HG02571 (cell line): ENCODE data around the gene MAL.
"Not testable (repeated sequence)": the region's sequence is repeated elsewhere in the genome, so short reads cannot be mapped to it uniquely, and the experiment has no call there.

Source experiments
- ATAC-seq: cut with Tn5 transposase; IDR thresholded peaks from one replicate; pipeline ENCODE4 v1.9.1; 2021; ENCODE audit warnings: mild to moderate bottlenecking, moderate library complexity; ENCODE audit not compliant: unreplicated experiment

MAL gene

DNA sequence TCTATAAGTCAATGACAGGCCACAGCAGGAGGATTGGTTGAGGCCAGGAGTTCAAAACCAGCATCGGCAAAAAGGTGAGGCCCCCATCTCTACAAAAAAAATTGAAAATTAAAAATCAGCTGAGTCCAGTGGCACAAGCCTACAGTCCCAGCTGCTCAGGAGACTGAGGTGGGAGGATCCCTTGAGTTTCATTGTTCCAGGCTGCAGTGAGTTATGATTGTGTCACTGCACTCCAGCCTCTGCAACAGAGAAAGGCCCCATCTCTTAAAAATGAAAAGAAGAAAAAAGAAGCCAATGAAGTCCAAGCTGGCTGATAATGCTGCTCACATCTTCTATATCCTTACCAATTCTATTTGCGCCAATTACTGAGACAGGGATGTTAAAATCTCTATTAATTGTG lies 57.0 kb downstream of the MAL start:
- no peak for ATAC-seq

DNA sequence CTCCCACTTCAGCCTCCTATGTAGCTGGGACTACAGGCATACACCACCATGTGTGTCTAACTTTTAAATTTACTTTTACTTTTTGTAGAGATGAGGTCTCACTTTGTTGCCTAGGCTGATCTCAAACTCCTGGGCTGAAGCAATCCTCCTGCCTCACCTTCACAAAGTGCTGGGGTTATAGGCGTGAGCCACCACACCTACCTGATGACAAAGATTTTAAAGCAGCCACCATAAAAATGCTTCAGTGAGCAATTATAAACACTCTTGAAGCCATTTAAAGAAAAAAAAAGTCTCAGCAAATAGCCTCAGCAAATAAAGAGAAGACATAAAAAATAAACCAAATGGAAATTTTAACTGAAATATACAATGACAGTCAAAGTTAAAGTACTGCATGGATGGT lies 60.5 kb downstream of the MAL start:
- ATAC-seq = no peak

DNA sequence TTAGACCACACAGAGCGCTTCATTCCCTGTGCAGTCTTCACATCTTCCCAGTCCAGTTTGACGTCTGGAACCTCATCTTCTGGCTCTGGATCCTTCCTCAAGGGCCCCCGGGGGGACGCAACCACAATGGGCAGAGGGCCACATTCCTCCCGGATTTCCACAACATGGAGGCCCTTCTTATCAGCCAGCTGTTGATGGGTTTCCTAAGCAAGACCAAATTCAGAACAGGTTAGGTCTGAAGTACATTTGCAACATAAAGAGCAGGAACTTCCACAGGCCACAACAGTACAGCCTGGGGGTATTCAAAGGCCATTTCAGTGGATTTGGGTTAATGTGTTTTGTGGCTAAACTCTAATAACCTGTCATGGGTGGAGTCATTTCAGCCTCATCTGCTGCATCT lies 61.9 kb downstream of the MAL start:
- no peak for ATAC-seq

DNA sequence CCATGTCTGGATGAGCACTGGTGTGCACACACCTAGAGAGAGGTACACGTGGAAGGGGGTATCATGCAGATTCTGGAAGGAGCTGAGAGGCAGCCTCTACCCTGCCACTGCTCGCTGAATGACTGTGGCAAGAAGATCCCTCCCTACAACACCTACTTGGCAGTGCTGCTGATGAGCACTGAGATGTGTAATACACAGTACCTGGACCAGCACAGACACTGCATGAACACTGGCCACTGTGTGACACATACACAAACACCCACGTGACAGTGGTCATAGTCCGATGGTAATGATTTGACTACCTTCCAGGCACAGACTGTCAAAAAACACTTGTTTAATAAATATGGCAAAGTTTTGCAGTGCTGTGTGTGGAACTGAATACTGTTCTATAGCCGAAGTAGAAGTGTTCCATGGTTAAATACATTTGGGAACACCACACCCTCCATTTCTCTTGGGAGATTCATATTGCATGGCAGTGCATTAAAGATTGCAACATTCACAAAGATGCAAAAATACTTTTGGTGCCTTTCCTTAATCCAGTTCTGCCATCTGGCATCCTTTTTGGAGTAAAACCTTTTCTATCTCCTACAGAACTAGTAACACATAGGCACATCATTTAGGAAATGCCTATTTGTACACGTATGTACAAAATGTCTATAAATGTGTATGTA lies 66.5 kb downstream of the MAL start:
- ATAC-seq = no peak

DNA sequence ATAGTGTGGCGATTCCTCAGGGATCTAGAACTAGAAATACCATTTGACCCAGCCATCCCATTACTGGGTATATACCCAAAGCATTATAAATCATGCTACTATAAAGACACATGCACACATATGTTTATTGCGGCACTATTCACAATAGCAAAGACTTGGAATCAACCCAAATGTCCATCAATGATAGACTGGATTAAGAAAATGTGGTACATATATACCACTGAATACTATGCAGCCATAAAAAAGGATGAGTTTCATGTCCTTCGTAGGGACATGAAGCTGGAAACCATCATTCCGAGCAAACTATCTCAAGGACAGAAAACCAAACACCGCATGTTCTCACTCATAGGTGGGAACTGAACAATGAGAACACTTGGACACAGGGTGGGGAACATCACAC lies 72.8 kb downstream of the MAL start:
- not testable (repeated sequence) for ATAC-seq

DNA sequence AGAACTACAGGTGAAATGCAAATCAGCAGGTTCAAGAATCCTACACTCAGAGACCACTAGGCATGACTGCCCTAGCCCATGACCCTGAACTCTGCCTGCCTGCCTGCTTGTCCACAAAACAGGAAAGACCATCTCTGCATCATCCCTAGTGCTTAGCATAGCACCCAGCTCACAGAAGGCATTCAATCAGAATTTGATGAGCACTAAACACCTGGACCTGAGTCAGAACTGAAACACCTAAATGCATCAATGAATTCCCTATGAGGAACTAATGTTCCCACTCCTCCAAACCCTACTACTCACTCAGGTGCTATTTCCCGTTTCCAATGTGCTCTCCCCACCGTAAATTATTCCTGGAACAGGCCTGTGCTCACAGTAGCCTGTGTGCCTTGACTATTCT lies 74.4 kb downstream of the MAL start:
- no peak for ATAC-seq
